ENCODE measurements around the gene DENND1A.
"Not testable (repeated sequence)": the region's sequence is repeated elsewhere in the genome, so short reads cannot be mapped to it uniquely, and the experiment has no call there.

DENND1A gene

GRCh38 chr9:123445116-123445515 is 484.8 kb downstream of the DENND1A start:
- Mint-ChIP-seq H3K4me1 (no peaks in the 10 kb centered on the region), H3K4me3 (no peak overlapping the region), H3K9me3 (no peaks in the 10 kb centered on the region), H3K27ac (no peak overlapping the region), H3K27me3 (no peaks in the 10 kb centered on the region), H3K36me3 (peaks cover 25% of the 10 kb centered on the region)
- ATAC-seq = no peak

GRCh38 chr9:123441769-123442168 is 488.2 kb downstream of the DENND1A start:
- no peak for ATAC-seq
- no peaks in the 10 kb centered on the region for H3K9me3 Mint-ChIP-seq
- H3K27ac Mint-ChIP-seq = no peak overlapping the region
- H3K4me1 Mint-ChIP-seq = no peaks in the 10 kb centered on the region
- no peak overlapping the region for H3K4me3 Mint-ChIP-seq
- no peaks in the 10 kb centered on the region for H3K27me3 Mint-ChIP-seq
- H3K36me3 Mint-ChIP-seq = peaks cover 39% of the 10 kb centered on the region

- no peaks in the 10 kb centered on the region for H3K4me1 Mint-ChIP-seq
- H3K36me3 Mint-ChIP-seq = peaks cover 39% of the 10 kb centered on the region
- no peaks in the 10 kb centered on the region for H3K27me3 Mint-ChIP-seq
- ATAC-seq = no peak
- no peaks in the 10 kb centered on the region for H3K9me3 Mint-ChIP-seq
- H3K4me3 Mint-ChIP-seq = no peak overlapping the region
- H3K27ac Mint-ChIP-seq = no peak overlapping the region
These were observed 489.7 kb downstream of the DENND1A start for GRCh38 chr9:123440256-123440655.

DNA sequence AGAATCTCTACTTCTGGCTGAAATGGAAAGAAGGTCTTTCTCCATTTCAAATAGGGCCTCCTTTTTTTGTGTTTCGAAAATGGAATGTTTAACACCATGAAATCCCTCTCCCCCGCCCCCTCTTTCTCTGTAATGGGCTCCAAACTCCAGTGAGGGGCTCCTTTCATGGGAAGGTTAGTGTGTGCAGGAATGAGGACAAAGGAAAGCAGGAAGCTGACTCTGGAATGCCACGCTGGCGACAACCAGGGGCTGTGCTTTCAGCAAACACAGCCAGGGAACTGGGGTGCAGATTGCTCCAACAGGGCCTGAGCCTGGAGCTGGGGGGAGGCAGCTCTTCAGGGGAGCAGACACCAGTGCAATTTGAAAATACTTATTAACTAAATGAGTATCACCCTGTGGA is 491.1 kb downstream of the DENND1A start:
- peaks cover 52% of the 10 kb centered on the region for H3K36me3 Mint-ChIP-seq
- H3K9me3 Mint-ChIP-seq = no peaks in the 10 kb centered on the region
- no peak for ATAC-seq
- H3K4me1 Mint-ChIP-seq = no peaks in the 10 kb centered on the region
- no peak overlapping the region for H3K27ac Mint-ChIP-seq
- H3K27me3 Mint-ChIP-seq = no peaks in the 10 kb centered on the region
- H3K4me3 Mint-ChIP-seq = no peak overlapping the region

GRCh38 chr9:123438321-123438720 is 491.6 kb downstream of the DENND1A start:
- no peak overlapping the region for H3K27ac Mint-ChIP-seq
- no peaks in the 10 kb centered on the region for H3K4me1 Mint-ChIP-seq
- H3K36me3 Mint-ChIP-seq = peaks cover 57% of the 10 kb centered on the region
- no peaks in the 10 kb centered on the region for H3K27me3 Mint-ChIP-seq
- ATAC-seq = no peak
- H3K4me3 Mint-ChIP-seq = no peak overlapping the region
- no peaks in the 10 kb centered on the region for H3K9me3 Mint-ChIP-seq

- Mint-ChIP-seq H3K4me1 (no peaks in the 10 kb centered on the region), H3K36me3 (peaks cover 63% of the 10 kb centered on the region), H3K9me3 (no peaks in the 10 kb centered on the region), H3K27me3 (no peaks in the 10 kb centered on the region), H3K4me3 (no peak overlapping the region), H3K27ac (no peak overlapping the region)
- no peak for ATAC-seq
These were observed 492.7 kb downstream of the DENND1A start for GRCh38 chr9:123437201-123437600.

DNA sequence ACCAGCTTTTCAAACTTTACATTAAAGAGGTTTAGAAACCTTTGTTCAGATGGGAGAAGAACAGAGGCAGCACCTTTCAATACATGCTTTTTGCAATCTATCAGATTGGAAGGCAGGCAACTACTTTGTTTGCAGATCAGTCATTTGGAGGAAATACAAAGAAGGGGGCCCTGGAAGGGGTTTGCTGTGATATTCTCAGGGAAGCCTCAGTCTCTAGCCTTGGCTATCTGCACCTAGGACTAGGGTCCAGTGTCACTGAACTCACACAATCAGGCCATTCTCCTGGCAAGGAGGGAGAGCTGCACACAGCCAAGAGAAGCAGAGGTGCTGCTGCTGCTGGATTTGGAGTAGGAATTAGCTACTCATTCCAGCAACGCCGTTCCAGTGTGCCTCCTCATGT is 494.5 kb downstream of the DENND1A start:
- Mint-ChIP-seq H3K9me3 (peaks cover 2% of the 10 kb centered on the region), H3K36me3 (peaks cover 71% of the 10 kb centered on the region), H3K27me3 (no peaks in the 10 kb centered on the region), H3K4me3 (no peak overlapping the region), H3K4me1 (no peaks in the 10 kb centered on the region), H3K27ac (no peak overlapping the region)
- no peak for ATAC-seq

DNA sequence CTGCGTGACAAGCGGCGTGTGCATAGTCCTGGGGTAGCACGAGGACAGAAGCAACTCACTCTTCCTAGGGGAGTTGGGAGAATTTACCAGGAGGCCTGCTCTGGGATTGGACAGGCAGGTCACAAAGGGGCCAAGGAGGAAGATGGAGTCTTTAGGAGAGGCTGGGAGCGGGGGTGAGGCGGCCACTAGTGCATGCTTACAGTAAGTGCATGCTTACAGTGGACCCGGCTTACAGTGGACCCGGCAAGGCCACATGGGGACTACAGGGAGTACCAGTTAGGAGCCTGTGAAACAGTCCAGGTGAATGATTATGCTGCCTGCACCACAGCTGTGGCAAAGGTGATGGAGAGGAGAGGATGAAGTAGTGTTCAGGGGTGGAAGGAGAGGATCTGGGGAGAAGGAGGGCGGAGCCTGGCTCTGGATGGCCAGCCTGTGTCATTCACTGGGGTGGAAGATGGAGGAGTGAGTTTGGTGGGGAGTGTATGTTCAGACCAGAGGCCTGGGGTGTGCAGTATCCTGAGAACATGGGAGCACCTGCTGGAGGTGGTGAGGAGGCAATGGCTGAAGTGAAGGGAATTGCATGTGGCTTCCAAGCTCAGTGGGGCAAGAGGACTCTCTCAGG is 495.2 kb downstream of the DENND1A start:
- ATAC-seq = no peak
- no peaks in the 10 kb centered on the region for H3K27me3 Mint-ChIP-seq
- no peaks in the 10 kb centered on the region for H3K4me1 Mint-ChIP-seq
- H3K9me3 Mint-ChIP-seq = peaks cover 4% of the 10 kb centered on the region
- H3K36me3 Mint-ChIP-seq = peaks cover 71% of the 10 kb centered on the region
- H3K27ac Mint-ChIP-seq = no peak overlapping the region
- H3K4me3 Mint-ChIP-seq = no peak overlapping the region

DNA sequence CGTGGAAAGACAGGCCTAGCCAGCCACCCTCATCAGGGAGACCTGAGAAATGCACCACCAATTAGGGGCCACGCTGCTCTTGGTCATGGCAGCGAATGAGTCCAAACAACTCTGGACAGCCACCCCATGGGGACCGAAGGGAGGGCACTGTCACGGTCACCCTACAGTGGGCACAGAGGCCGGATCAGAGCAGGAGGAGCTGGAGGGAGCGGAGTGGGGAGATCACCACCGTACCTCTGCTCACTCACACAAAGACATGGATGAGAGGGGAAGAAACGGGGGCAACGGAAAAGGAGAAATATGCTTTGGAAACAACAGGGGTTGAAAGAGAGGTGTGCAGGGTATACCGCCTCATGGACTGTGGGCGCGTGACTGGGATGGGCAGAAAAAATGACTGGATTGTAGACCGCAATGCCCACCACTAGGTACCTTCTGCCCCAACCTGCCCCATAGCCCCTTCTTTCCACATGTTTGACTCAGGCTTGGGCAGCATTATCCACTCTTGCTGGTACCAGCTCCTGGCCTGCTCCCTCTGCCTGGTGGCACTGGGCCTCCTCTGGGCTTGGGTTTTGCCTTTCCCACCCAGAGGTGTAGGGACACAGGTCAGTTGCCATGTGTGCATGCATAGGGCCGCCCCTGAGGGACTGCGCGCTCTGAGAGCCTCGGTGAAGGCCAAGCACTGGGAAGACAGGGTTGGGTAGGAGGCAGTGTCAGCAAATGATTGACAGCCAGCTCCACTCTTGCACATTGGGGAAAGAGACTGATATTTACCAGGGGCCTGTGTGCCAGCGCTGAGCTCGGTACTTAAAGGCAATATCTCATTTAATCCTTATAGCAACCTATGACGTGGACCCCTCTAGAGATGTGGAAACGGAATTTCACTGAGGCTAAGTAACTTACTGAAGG is 497.3 kb downstream of the DENND1A start:
- peaks cover 81% of the 10 kb centered on the region for H3K36me3 Mint-ChIP-seq
- H3K4me3 Mint-ChIP-seq = no peak overlapping the region

DNA sequence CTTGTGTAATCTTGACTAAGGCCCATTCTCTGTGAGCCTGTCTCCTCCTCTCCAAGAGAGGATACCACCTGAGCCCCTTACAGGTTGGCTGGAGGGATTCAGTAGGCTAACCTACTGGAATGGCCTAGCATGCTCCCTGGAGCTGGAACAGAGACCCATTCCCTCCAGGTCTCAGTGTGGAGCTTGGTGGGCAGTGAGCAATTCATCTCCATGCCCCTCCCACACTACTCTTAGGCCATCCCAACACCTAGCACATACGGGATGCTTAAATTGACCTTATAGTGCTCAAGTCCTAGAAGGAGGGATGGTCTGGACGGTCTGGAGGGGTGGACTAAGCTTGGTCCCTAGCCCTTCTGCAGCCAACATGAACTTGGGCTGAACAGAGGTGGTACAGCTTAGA is 498.3 kb downstream of the DENND1A start:
- Mint-ChIP-seq H3K27me3 (no peaks in the 10 kb centered on the region), H3K36me3 (peaks cover 75% of the 10 kb centered on the region), H3K9me3 (peaks cover 4% of the 10 kb centered on the region), H3K4me1 (peaks cover 18% of the 10 kb centered on the region), H3K4me3 (no peak overlapping the region), H3K27ac (no peak overlapping the region)
- peak; percentile 39 for ATAC-seq

More for the DNA sequence above, 497.3 kb downstream of the DENND1A start:
- H3K9me3 Mint-ChIP-seq = peaks cover 4% of the 10 kb centered on the region
- H3K4me1 Mint-ChIP-seq = peaks cover 8% of the 10 kb centered on the region
- H3K27me3 Mint-ChIP-seq = no peaks in the 10 kb centered on the region
- H3K27ac Mint-ChIP-seq = no peak overlapping the region
- ATAC-seq = peak; percentile 24

- not testable (repeated sequence) for H3K27me3 Mint-ChIP-seq, H3K4me3 Mint-ChIP-seq, H3K27ac Mint-ChIP-seq, H3K9me3 Mint-ChIP-seq, ATAC-seq
- Mint-ChIP-seq H3K36me3 (peaks cover 69% of the 10 kb centered on the region), H3K4me1 (peaks cover 30% of the 10 kb centered on the region)
These were observed 501.5 kb downstream of the DENND1A start for GRCh38 chr9:123428450-123428849.

- H3K4me1 Mint-ChIP-seq = peaks cover 30% of the 10 kb centered on the region
- peaks cover 4% of the 10 kb centered on the region for H3K9me3 Mint-ChIP-seq
- peaks cover 59% of the 10 kb centered on the region for H3K36me3 Mint-ChIP-seq
- peak; percentile 72 for ATAC-seq
- no peaks in the 10 kb centered on the region for H3K27me3 Mint-ChIP-seq
- no peak overlapping the region for H3K4me3 Mint-ChIP-seq
- H3K27ac Mint-ChIP-seq = no peak overlapping the region
These were observed 503.5 kb downstream of the DENND1A start for GRCh38 chr9:123426406-123426805.

GRCh38 chr9:123425836-123426365 is 504.0 kb downstream of the DENND1A start:
- Mint-ChIP-seq H3K9me3 (peaks cover 4% of the 10 kb centered on the region), H3K27me3 (no peaks in the 10 kb centered on the region), H3K4me1 (peaks cover 30% of the 10 kb centered on the region), H3K4me3 (no peak overlapping the region), H3K36me3 (peaks cover 53% of the 10 kb centered on the region), H3K27ac (no peak overlapping the region)
- ATAC-seq = peak; percentile 16

GRCh38 chr9:123425261-123425821 is 504.6 kb downstream of the DENND1A start:
- no peak for ATAC-seq
- Mint-ChIP-seq H3K36me3 (peaks cover 52% of the 10 kb centered on the region), H3K4me3 (no peak overlapping the region), H3K9me3 (peaks cover under 1% of the 10 kb centered on the region), H3K27ac (no peak overlapping the region), H3K27me3 (no peaks in the 10 kb centered on the region), H3K4me1 (peaks cover 30% of the 10 kb centered on the region)

GRCh38 chr9:123424552-123425225 is 505.2 kb downstream of the DENND1A start:
- Mint-ChIP-seq H3K27ac (no peak overlapping the region), H3K4me3 (no peak overlapping the region), H3K27me3 (no peaks in the 10 kb centered on the region), H3K36me3 (peaks cover 51% of the 10 kb centered on the region), H3K4me1 (peaks cover 30% of the 10 kb centered on the region), H3K9me3 (no peaks in the 10 kb centered on the region)
- ATAC-seq = no peak
